WTC11 (cell line): ENCODE results near the gene AGAP3. TPM values are rescaled to one million over a fixed set of nuclear protein-coding genes. Genes with fewer than 3 reads are reported as not detected.

ENCODE experiments used
- ATAC-seq: fragments of 200-7000 bp; cut with Tn5 transposase; 2 replicates; pipeline ENCODE4 v1.10.0; 2021; ENCODE audit warnings: mild to moderate bottlenecking, moderate library complexity
- CTCF ChIA-PET: fragments of 300-600 bp; sonication (Branson Sonifier 250); formaldehyde crosslinking; loops from one replicate; lab custom pipeline; 2021; ENCODE audit warnings: antibody characterized with exemption; lab: Charles Lee
- POLR2A ChIA-PET: fragments of 350-600 bp; sonication (Branson Sonifier 250); formaldehyde crosslinking; loops from one replicate; lab custom pipeline; 2021; ENCODE audit warnings: antibody characterized with exemption; lab: Charles Lee
- DNase-seq: peaks from one replicate; pipeline ENCODE4 v3.0.0; 2021; ENCODE audit warnings: low spot score
- H3K27ac Mint-ChIP-seq: 2 replicates; pipeline ENCODE4 v1.8.0; 2021; ENCODE audit warnings: mixed read lengths
- H3K27me3 Mint-ChIP-seq: 2 replicates; pipeline ENCODE4 v1.8.0; 2021; ENCODE audit warnings: low read depth, mild to moderate bottlenecking, moderate library complexity, mixed read lengths
- H3K36me3 Mint-ChIP-seq: 2 replicates; pipeline ENCODE4 v1.8.0; 2021; ENCODE audit warnings: mixed read lengths
- H3K4me1 Mint-ChIP-seq: 2 replicates; pipeline ENCODE4 v1.8.0; 2022; ENCODE audit warnings: mixed read lengths
- H3K4me3 Mint-ChIP-seq: 2 replicates; pipeline ENCODE4 v1.8.0; 2021; ENCODE audit warnings: mild to moderate bottlenecking, moderate library complexity, mixed read lengths
- H3K9me3 Mint-ChIP-seq: 2 replicates; pipeline ENCODE4 v1.8.0; 2021; ENCODE audit warnings: mixed read lengths
- AFF4 ChIP-seq: sonication (generic); formaldehyde crosslinking; IDR thresholded peaks from 2 replicates; pipeline ENCODE4 v1.8.1; 2023; ENCODE audit warnings: mild to moderate bottlenecking, missing genetic modification reagents, borderline replicate concordance
- ATF6 ChIP-seq: sonication (generic); formaldehyde crosslinking; IDR thresholded peaks from 2 replicates; pipeline ENCODE4 v1.8.1; 2023; ENCODE audit warnings: mild to moderate bottlenecking, missing genetic modification reagents
- CBFB ChIP-seq: sonication (generic); formaldehyde crosslinking; IDR thresholded peaks from 2 replicates; pipeline ENCODE4 v1.8.1; 2022; ENCODE audit warnings: mild to moderate bottlenecking, low read depth, missing genetic modification reagents
- CDX4 ChIP-seq: fragments of 250-450 bp; sonication (Bioruptor Pico); IDR thresholded peaks from 2 replicates; pipeline ENCODE4 v1.9.0; 2021; ENCODE audit warnings: moderate library complexity, mild to moderate bottlenecking, inconsistent platforms, borderline replicate concordance
- JAZF1 ChIP-seq: fragments of 250-450 bp; sonication (Bioruptor Pico); IDR thresholded peaks from 2 replicates; pipeline ENCODE4 v1.9.0; 2021; ENCODE audit warnings: moderate library complexity, mild to moderate bottlenecking, inconsistent platforms
- MLX ChIP-seq: sonication (generic); formaldehyde crosslinking; IDR thresholded peaks from 2 replicates; pipeline ENCODE4 v1.8.1; 2023; ENCODE audit warnings: mild to moderate bottlenecking, missing genetic modification reagents, moderate library complexity
- NFYB ChIP-seq: sonication (generic); formaldehyde crosslinking; conservative IDR thresholded peaks from 2 replicates; pipeline ENCODE4 v1.8.0; 2022; ENCODE audit warnings: low read depth, missing genetic modification reagents
- NR3C1 ChIP-seq: sonication (generic); formaldehyde crosslinking; conservative IDR thresholded peaks from 2 replicates; pipeline ENCODE4 v1.8.1; 2023; ENCODE audit warnings: low read depth, mild to moderate bottlenecking, missing genetic modification reagents
- PREB ChIP-seq: sonication (generic); formaldehyde crosslinking; IDR thresholded peaks from 2 replicates; pipeline ENCODE4 v1.8.1; 2022; ENCODE audit warnings: mild to moderate bottlenecking, missing genetic modification reagents, moderate library complexity, borderline replicate concordance
- USF1 ChIP-seq: sonication (generic); formaldehyde crosslinking; IDR thresholded peaks from 2 replicates; pipeline ENCODE4 v1.8.0; 2022; ENCODE audit warnings: mild to moderate bottlenecking, missing genetic modification reagents
- ZNF263 ChIP-seq: sonication (generic); formaldehyde crosslinking; IDR thresholded peaks from 2 replicates; pipeline ENCODE4 v1.8.1; 2022; ENCODE audit warnings: low read depth, mild to moderate bottlenecking, moderate library complexity, missing genetic modification reagents
- ZNF281 ChIP-seq: sonication (generic); formaldehyde crosslinking; IDR thresholded peaks from 2 replicates; pipeline ENCODE4 v1.8.0; 2023; ENCODE audit warnings: mild to moderate bottlenecking, missing genetic modification reagents
- ZNF671 ChIP-seq: fragments of 250-450 bp; sonication (Bioruptor Pico); IDR thresholded peaks from 2 replicates; pipeline ENCODE4 v1.8.0; 2021; ENCODE audit warnings: mild to moderate bottlenecking
- total RNA-seq: library from RNA; stranded (reverse); gene quantifications from 3 replicates; pipeline ENCODE4 v1.2.3, GENCODE V29; 2021

Gene AGAP3
- total RNA-seq, 1 experiment from 2014 or later, result 163 TPM

GRCh38 chr7:151157645-151158329, 71.5 kb downstream of the AGAP3 start:
- POLR2A ChIA-PET, result interaction anchor here (1.4 kb wide), 1 partner anchor 9 kb away, joined by 6 read pairs; no protein-coding TSS in a partner anchor

GRCh38 chr7:151161757-151162156, 75.5 kb downstream of the AGAP3 start:
- no peak overlapping the region for H3K4me3 Mint-ChIP-seq
- ATAC-seq (no peak), DNase-seq (no peak)
- ChIA-PET CTCF (no interaction called here), POLR2A (no interaction called here)
- H3K27ac Mint-ChIP-seq, result no peak overlapping the region
- TF ChIP-seq ZNF263, result no peak
- no peak for TF ChIP-seq PREB
- TF ChIP-seq NR3C1, result no peak
- no peak for TF ChIP-seq CBFB (CRISPR knock-in tag)
- TF ChIP-seq MLX, result no peak
- TF ChIP-seq ZNF281 (CRISPR knock-in tag), result no peak
- TF ChIP-seq NFYB (CRISPR knock-in tag), result no peak
- no peak for TF ChIP-seq AFF4
- TF ChIP-seq CDX4 (CRISPR knock-in tag), result no peak
- TF ChIP-seq JAZF1 (CRISPR knock-in tag), result no peak
- no peak for TF ChIP-seq ATF6
- H3K4me1 Mint-ChIP-seq, result 0 out of 2 replicates have a peak, but pooled peaks cover 5% of the 10 kb centered on the region
- H3K27me3 Mint-ChIP-seq, result peaks cover 6% of the 10 kb centered on the region; the same call in 1 of the 2 replicates
- no peaks in the 10 kb centered on the region for H3K36me3 Mint-ChIP-seq
- H3K9me3 Mint-ChIP-seq, result no peaks in the 10 kb centered on the region

More at GRCh38 chr7:151157645-151158329, 71.5 kb downstream of the AGAP3 start:
- Mint-ChIP-seq H3K27me3 (peaks cover 19% of the 10 kb centered on the region), H3K36me3 (no peaks in the 10 kb centered on the region), H3K27ac (no peak overlapping the region), H3K9me3 (no peaks in the 10 kb centered on the region), H3K4me1 (0 out of 2 replicates have a peak, but pooled peaks cover 3% of the 10 kb centered on the region), H3K4me3 (no peak overlapping the region)
- CTCF ChIA-PET, result interaction anchor here (1.1 to 3.1 kb wide), 6 partner anchors 10 to 144 kb away, joined by 3 to 20 read pairs (median 8); partner anchors contain the start of gene GBX1
- ATAC-seq (peak; percentile 67), DNase-seq (no peak)
- TF ChIP-seq ZNF671 (no peak), USF1 (CRISPR knock-in tag) (peak; percentile 47; the same call in 1 of the 2 replicates)
